ENCODE data around the gene KDM4C.
A peak's percentile ranks its signal among the peaks of the same experiment; 100 is the strongest.

Gene KDM4C

DNA sequence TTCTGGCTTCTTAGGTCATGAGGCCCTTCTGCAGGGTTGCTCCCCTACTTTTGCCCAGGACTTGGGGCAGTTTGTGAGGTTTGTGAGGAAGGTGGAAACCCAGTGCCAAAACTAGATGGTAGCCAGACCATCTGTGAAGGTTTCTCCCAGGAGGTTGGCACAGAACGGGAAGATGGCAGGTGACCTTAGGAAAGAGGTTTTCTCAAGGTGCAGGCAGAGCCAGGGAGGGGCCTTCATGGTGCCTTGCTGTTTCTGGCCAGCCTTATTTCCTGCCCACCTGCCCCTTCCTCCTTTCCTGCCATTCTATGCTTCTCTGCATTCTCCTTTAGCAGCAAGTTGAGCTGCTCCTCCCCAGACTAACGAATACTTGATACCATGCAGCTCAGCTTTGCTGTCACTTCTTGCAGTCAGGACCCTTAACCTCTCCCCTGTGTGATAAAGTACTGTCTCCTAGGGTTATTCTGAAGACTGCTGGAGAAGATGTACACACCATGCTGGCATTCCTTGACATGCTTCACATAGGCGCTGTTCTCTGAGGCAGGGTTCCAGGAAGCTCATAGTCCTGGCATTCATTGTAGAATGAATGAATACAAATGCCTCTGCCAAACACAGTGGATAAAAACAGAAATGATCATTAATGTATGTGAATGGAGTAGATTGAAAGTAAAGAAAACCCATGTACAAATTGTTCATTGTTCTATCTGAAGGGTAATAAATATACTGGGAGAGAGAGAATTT, 154.3 kb downstream of the KDM4C start:
- no peak overlapping the region for H3K4me3 ChIP-seq (ENCODE audit: low read length)
- no peak overlapping the region for H4K8ac ChIP-seq (ENCODE audit: low read depth, low read length)
- H3K9ac ChIP-seq (ENCODE audit: low read length), result no peak overlapping the region
- H3K79me1 ChIP-seq (ENCODE audit: low read length), result no peaks in the 10 kb centered on the region
- H3K4ac ChIP-seq (ENCODE audit: low read depth, low read length), result no peak overlapping the region
- H4K5ac ChIP-seq (ENCODE audit: low read length), result no peak overlapping the region
- no peaks in the 10 kb centered on the region for H3K36me3 ChIP-seq (ENCODE audit: control insufficient read depth, insufficient read depth, low read length)
- H3K23ac ChIP-seq (ENCODE audit: low read length), result no peak overlapping the region
- WGBS (ENCODE audit: extremely low coverage, insufficient coverage, low lambda C conversion rate), result no CpG with 5 or more reads among the region's 3 CpGs
- H3K56ac ChIP-seq (ENCODE audit: low read length), result no peak overlapping the region
- no peak overlapping the region for H2BK15ac ChIP-seq (replicated peaks; ENCODE audit: low read depth)
- H3K79me2 ChIP-seq (ENCODE audit: control insufficient read depth, insufficient read depth, low read length), result no peaks in the 10 kb centered on the region
- H2AK5ac ChIP-seq (ENCODE audit: low read length), result no peak overlapping the region
- no peak overlapping the region for H3K18ac ChIP-seq (ENCODE audit: low read length)
- H2BK120ac ChIP-seq (ENCODE audit: low read depth, low read length), result no peak overlapping the region
- H2BK5ac ChIP-seq (ENCODE audit: low read length), result no peak overlapping the region
- no peak overlapping the region for H3K27ac ChIP-seq (ENCODE audit: low read depth, low read length)
- H3K4me1 ChIP-seq (ENCODE audit: control insufficient read depth, low read depth, low read length), result no peaks in the 10 kb centered on the region
- no peaks in the 10 kb centered on the region for H3K27me3 ChIP-seq (ENCODE audit: insufficient read depth, low read length, poor library complexity)
- no peak overlapping the region for H3K4me2 ChIP-seq (ENCODE audit: low read length)
- no peak for DNase-seq

DNA sequence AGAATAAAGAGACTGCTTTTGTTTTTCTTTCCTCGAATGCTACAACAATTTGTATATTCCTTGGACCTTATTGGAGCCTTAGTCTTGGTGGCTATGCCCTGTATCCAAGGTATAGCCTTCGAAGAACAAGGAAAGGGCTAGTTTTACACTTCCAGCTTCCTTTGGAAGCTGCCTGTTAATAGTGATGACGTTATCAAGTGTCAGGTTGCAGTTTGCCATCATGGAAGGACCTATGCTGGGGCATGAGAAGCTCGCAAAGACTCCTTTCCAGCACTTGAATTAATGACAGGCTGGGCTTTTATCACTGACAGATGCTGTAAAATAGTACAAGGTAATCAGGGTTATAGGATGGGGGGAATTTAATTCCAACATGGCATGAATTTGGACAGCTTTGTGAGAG, 157.9 kb downstream of the KDM4C start:
- Histone ChIP-seq H2BK120ac (ENCODE audit: low read depth, low read length) (no peak overlapping the region), H2AK5ac (ENCODE audit: low read length) (no peak overlapping the region), H4K5ac (ENCODE audit: low read length) (no peak overlapping the region), H3K27me3 (ENCODE audit: insufficient read depth, low read length, poor library complexity) (no peaks in the 10 kb centered on the region), H3K4me1 (ENCODE audit: control insufficient read depth, low read depth, low read length) (no peaks in the 10 kb centered on the region), H3K18ac (ENCODE audit: low read length) (no peak overlapping the region), H3K4ac (ENCODE audit: low read depth, low read length) (no peak overlapping the region), H3K79me1 (ENCODE audit: low read length) (no peaks in the 10 kb centered on the region), H3K79me2 (ENCODE audit: control insufficient read depth, insufficient read depth, low read length) (no peaks in the 10 kb centered on the region), H4K8ac (ENCODE audit: low read depth, low read length) (no peak overlapping the region), H3K27ac (ENCODE audit: low read depth, low read length) (no peak overlapping the region), H2BK5ac (ENCODE audit: low read length) (no peak overlapping the region), H3K56ac (ENCODE audit: low read length) (no peak overlapping the region), H3K4me2 (ENCODE audit: low read length) (no peak overlapping the region), H3K9ac (ENCODE audit: low read length) (no peak overlapping the region), H3K4me3 (ENCODE audit: low read length) (no peak overlapping the region), H2BK15ac (replicated peaks; ENCODE audit: low read depth) (no peak overlapping the region), H3K23ac (ENCODE audit: low read length) (no peak overlapping the region), H3K36me3 (ENCODE audit: control insufficient read depth, insufficient read depth, low read length) (no peaks in the 10 kb centered on the region)
- DNase-seq, result peak; percentile 35
- WGBS (ENCODE audit: extremely low coverage, insufficient coverage, low lambda C conversion rate), result no CpG with 5 or more reads among the region's 4 CpGs

DNA sequence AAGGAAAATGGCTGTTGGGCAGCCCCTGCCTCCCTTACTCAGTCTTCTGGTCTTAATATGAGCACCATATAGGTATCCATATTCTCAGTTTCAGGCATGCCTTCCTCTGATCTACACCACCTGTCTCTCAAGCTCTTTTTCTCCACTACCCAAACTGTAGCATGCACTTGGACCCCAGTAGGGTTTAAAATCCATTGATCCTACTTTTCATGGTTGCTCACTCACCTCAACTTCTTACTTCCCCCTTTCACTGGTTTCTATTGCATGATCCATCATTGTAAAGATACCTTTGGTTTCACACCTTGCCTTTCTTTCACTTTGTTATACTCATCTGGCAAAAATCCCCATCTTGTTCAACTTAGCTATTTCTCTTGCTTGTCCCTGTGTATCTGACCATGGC, 159.4 kb downstream of the KDM4C start:
- Histone ChIP-seq H3K27me3 (ENCODE audit: insufficient read depth, low read length, poor library complexity) (no peaks in the 10 kb centered on the region), H4K8ac (ENCODE audit: low read depth, low read length) (no peak overlapping the region), H3K23ac (ENCODE audit: low read length) (no peak overlapping the region), H3K4me1 (ENCODE audit: control insufficient read depth, low read depth, low read length) (no peaks in the 10 kb centered on the region), H2BK15ac (replicated peaks; ENCODE audit: low read depth) (no peak overlapping the region), H2BK5ac (ENCODE audit: low read length) (no peak overlapping the region), H2AK5ac (ENCODE audit: low read length) (no peak overlapping the region), H3K9ac (ENCODE audit: low read length) (no peak overlapping the region), H3K56ac (ENCODE audit: low read length) (no peak overlapping the region), H2BK120ac (ENCODE audit: low read depth, low read length) (no peak overlapping the region), H3K36me3 (ENCODE audit: control insufficient read depth, insufficient read depth, low read length) (no peaks in the 10 kb centered on the region), H3K18ac (ENCODE audit: low read length) (no peak overlapping the region), H3K4me3 (ENCODE audit: low read length) (no peak overlapping the region), H3K79me1 (ENCODE audit: low read length) (no peaks in the 10 kb centered on the region), H4K5ac (ENCODE audit: low read length) (no peak overlapping the region), H3K4me2 (ENCODE audit: low read length) (no peak overlapping the region), H3K4ac (ENCODE audit: low read depth, low read length) (no peak overlapping the region), H3K79me2 (ENCODE audit: control insufficient read depth, insufficient read depth, low read length) (no peaks in the 10 kb centered on the region), H3K27ac (ENCODE audit: low read depth, low read length) (no peak overlapping the region)
- DNase-seq, result no peak

DNA sequence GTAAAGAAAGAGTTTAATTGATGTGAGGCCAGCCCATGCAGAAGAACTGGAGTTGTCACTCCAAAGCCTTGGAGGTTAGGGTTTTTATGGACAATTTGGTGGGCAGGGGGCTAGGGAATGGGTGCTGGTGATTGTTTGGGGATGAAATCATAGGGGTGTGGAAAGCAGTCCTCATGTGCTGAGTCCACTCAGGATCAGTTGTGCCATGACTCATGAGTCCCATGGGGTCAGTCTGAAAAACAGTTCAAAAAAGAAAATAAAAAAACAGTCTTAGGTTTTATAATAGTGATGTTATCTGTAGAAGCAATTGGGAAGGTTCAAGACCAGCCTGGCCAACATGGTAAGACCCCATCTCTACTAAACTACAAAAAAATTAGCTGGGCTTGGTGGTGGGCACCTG, 162.3 kb downstream of the KDM4C start:
- H3K4ac ChIP-seq (ENCODE audit: low read depth, low read length), result no peak overlapping the region
- H3K79me2 ChIP-seq (ENCODE audit: control insufficient read depth, insufficient read depth, low read length), result no peaks in the 10 kb centered on the region
- DNase-seq, result no peak
- H3K4me2 ChIP-seq (ENCODE audit: low read length), result no peak overlapping the region
- H4K5ac ChIP-seq (ENCODE audit: low read length), result no peak overlapping the region
- H2BK5ac ChIP-seq (ENCODE audit: low read length), result no peak overlapping the region
- no peaks in the 10 kb centered on the region for H3K36me3 ChIP-seq (ENCODE audit: control insufficient read depth, insufficient read depth, low read length)
- H3K9ac ChIP-seq (ENCODE audit: low read length), result no peak overlapping the region
- H2BK15ac ChIP-seq (replicated peaks; ENCODE audit: low read depth), result no peak overlapping the region
- H3K56ac ChIP-seq (ENCODE audit: low read length), result no peak overlapping the region
- no peak overlapping the region for H2BK120ac ChIP-seq (ENCODE audit: low read depth, low read length)
- H3K27ac ChIP-seq (ENCODE audit: low read depth, low read length), result no peak overlapping the region
- H3K27me3 ChIP-seq (ENCODE audit: insufficient read depth, low read length, poor library complexity), result no peaks in the 10 kb centered on the region
- H3K4me3 ChIP-seq (ENCODE audit: low read length), result no peak overlapping the region
- no peak overlapping the region for H3K18ac ChIP-seq (ENCODE audit: low read length)
- H3K23ac ChIP-seq (ENCODE audit: low read length), result no peak overlapping the region
- H2AK5ac ChIP-seq (ENCODE audit: low read length), result no peak overlapping the region
- H3K79me1 ChIP-seq (ENCODE audit: low read length), result no peaks in the 10 kb centered on the region
- no peak overlapping the region for H4K8ac ChIP-seq (ENCODE audit: low read depth, low read length)
- no peaks in the 10 kb centered on the region for H3K4me1 ChIP-seq (ENCODE audit: control insufficient read depth, low read depth, low read length)

DNA sequence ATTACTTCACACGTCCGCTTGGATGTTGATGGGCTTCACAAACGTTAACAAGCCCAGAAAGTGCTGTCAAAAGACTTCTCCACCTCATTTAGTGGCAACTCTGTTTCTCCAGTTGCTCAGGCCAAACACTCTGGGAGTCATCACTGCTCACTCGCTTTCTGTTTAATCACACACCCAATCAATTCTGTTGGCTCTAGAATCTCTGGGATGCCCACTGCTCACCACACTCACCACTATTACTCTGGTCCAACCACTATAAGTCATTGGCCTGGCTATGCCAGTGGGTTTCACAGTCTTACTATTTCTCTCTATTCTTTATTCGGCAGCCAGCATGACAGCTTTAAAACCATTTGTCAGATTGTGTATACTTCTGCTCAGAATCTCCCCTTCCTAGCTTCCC, 163.5 kb downstream of the KDM4C start:
- H3K23ac ChIP-seq (ENCODE audit: low read length), result no peak overlapping the region
- H3K27ac ChIP-seq (ENCODE audit: low read depth, low read length), result no peak overlapping the region
- no peaks in the 10 kb centered on the region for H3K36me3 ChIP-seq (ENCODE audit: control insufficient read depth, insufficient read depth, low read length)
- no peak overlapping the region for H4K5ac ChIP-seq (ENCODE audit: low read length)
- no peaks in the 10 kb centered on the region for H3K79me2 ChIP-seq (ENCODE audit: control insufficient read depth, insufficient read depth, low read length)
- H2BK120ac ChIP-seq (ENCODE audit: low read depth, low read length), result no peak overlapping the region
- DNase-seq, result no peak
- H2AK5ac ChIP-seq (ENCODE audit: low read length), result no peak overlapping the region
- H3K4me3 ChIP-seq (ENCODE audit: low read length), result no peak overlapping the region
- no peak overlapping the region for H2BK15ac ChIP-seq (replicated peaks; ENCODE audit: low read depth)
- no peaks in the 10 kb centered on the region for H3K4me1 ChIP-seq (ENCODE audit: control insufficient read depth, low read depth, low read length)
- H4K8ac ChIP-seq (ENCODE audit: low read depth, low read length), result no peak overlapping the region
- no CpG with 5 or more reads among the region's 5 CpGs for WGBS (ENCODE audit: extremely low coverage, insufficient coverage, low lambda C conversion rate)
- no peak overlapping the region for H3K9ac ChIP-seq (ENCODE audit: low read length)
- no peak overlapping the region for H2BK5ac ChIP-seq (ENCODE audit: low read length)
- H3K4me2 ChIP-seq (ENCODE audit: low read length), result no peak overlapping the region
- H3K27me3 ChIP-seq (ENCODE audit: insufficient read depth, low read length, poor library complexity), result no peaks in the 10 kb centered on the region
- H3K79me1 ChIP-seq (ENCODE audit: low read length), result no peaks in the 10 kb centered on the region
- no peak overlapping the region for H3K18ac ChIP-seq (ENCODE audit: low read length)
- no peak overlapping the region for H3K56ac ChIP-seq (ENCODE audit: low read length)
- H3K4ac ChIP-seq (ENCODE audit: low read depth, low read length), result no peak overlapping the region

DNA sequence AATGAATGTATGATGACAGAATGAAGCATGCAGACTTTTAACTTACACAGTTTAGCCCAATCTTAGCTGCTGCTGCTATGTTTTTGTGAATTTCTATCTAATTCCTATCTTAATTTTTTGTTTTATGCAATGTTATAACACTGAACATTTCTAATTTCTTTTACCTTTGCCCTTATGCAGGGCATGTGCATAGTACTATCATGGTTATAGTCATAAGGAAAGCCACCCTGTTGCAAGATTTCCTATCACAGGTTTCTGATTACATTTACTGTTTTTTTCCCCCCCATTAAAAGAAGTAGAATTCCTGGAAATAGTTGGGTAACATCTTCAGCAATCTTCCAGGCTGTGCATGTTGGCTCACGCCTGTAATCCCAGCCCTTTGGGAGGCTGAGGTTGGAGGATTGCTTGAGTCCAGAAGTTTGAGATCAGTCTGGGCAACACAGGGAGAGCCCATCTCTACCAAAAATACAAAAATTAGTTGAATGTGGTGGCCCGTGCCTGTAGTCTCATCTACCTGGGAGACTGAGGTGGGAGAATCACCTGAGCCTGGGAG, 164.4 kb downstream of the KDM4C start:
- no peak overlapping the region for H3K4ac ChIP-seq (ENCODE audit: low read depth, low read length)
- H3K18ac ChIP-seq (ENCODE audit: low read length), result no peak overlapping the region
- H3K79me1 ChIP-seq (ENCODE audit: low read length), result no peaks in the 10 kb centered on the region
- H4K5ac ChIP-seq (ENCODE audit: low read length), result no peak overlapping the region
- H3K4me3 ChIP-seq (ENCODE audit: low read length), result no peak overlapping the region
- no peak overlapping the region for H3K27ac ChIP-seq (ENCODE audit: low read depth, low read length)
- no peak overlapping the region for H3K4me2 ChIP-seq (ENCODE audit: low read length)
- H4K8ac ChIP-seq (ENCODE audit: low read depth, low read length), result no peak overlapping the region
- no peak overlapping the region for H3K23ac ChIP-seq (ENCODE audit: low read length)
- H3K4me1 ChIP-seq (ENCODE audit: control insufficient read depth, low read depth, low read length), result no peaks in the 10 kb centered on the region
- H2AK5ac ChIP-seq (ENCODE audit: low read length), result no peak overlapping the region
- H3K56ac ChIP-seq (ENCODE audit: low read length), result no peak overlapping the region
- H3K36me3 ChIP-seq (ENCODE audit: control insufficient read depth, insufficient read depth, low read length), result no peaks in the 10 kb centered on the region
- WGBS (ENCODE audit: extremely low coverage, insufficient coverage, low lambda C conversion rate), result no CpG with 5 or more reads among the region's 2 CpGs
- no peak overlapping the region for H3K9ac ChIP-seq (ENCODE audit: low read length)
- no peak overlapping the region for H2BK5ac ChIP-seq (ENCODE audit: low read length)
- DNase-seq, result no peak
- no peaks in the 10 kb centered on the region for H3K79me2 ChIP-seq (ENCODE audit: control insufficient read depth, insufficient read depth, low read length)
- H2BK15ac ChIP-seq (replicated peaks; ENCODE audit: low read depth), result no peak overlapping the region
- no peaks in the 10 kb centered on the region for H3K27me3 ChIP-seq (ENCODE audit: insufficient read depth, low read length, poor library complexity)
- no peak overlapping the region for H2BK120ac ChIP-seq (ENCODE audit: low read depth, low read length)

Data from mesendoderm (in vitro differentiated cells).